ENCODE results near the gene SPTBN4.
"Not testable (repeated sequence)": the region's sequence is repeated elsewhere in the genome, so short reads cannot be mapped to it uniquely, and the experiment has no call there.

The SPTBN4 gene

GRCh38 chr19:40621966-40622772, 155.4 kb downstream of the SPTBN4 start:
- no peak for DNase-seq

GRCh38 chr19:40622773-40623075, 155.9 kb downstream of the SPTBN4 start:
- no peak for DNase-seq

- no peak for DNase-seq
Observed at GRCh38 chr19:40623403-40624251, 156.8 kb downstream of the SPTBN4 start.

- DNase-seq, result not testable (repeated sequence)
Observed at GRCh38 chr19:40624369-40625153, 157.8 kb downstream of the SPTBN4 start.

- no peak for DNase-seq
Observed at GRCh38 chr19:40625406-40626120, 158.8 kb downstream of the SPTBN4 start.
